Esophagus muscularis mucosa (tissue), 4 donors: ENCODE data around the gene FAS. TPM values are rescaled to one million over a fixed set of nuclear protein-coding genes. Genes with fewer than 3 reads are reported as not detected.

Experiments
- DNase-seq: peaks from one replicate; pipeline ENCODE4 v3.0.0-alpha.2; 2017; ENCODE audit errors: extremely low spot score
- H3K27ac ChIP-seq, 4 donors: fragments of 200-600 bp; sonication (generic); replicated peaks in 1 of 4; 1 replicate in 3 of 4; 2 replicates in 1 of 4; pipeline ENCODE4 v1.5.1; 2016 to 2019; ENCODE audit warnings: mild to moderate bottlenecking in 1 of 4
- H3K27me3 ChIP-seq, 4 donors: fragments of 200-600 bp; sonication (generic); one replicate each; pipeline versions ENCODE4 v1.5.1 to v1.6.0; 2016 to 2019
- H3K36me3 ChIP-seq, 4 donors: fragments of 200-600 bp; sonication (generic); one replicate each; pipeline ENCODE4 v1.5.1; 2016 to 2019
- H3K4me1 ChIP-seq, 4 donors: fragments of 200-600 bp; sonication (generic); one replicate each; pipeline ENCODE4 v1.5.1; 2016 to 2019
- H3K4me3 ChIP-seq, 4 donors: fragments of 200-600 bp; sonication (generic); 1 replicate in 2 of 4; 2 replicates in 2 of 4; pipeline ENCODE4 v1.5.1; 2016 to 2019; ENCODE audit warnings: mild to moderate bottlenecking in 4 of 4, moderate library complexity in 1 of 4
- H3K9me3 ChIP-seq, 4 donors: fragments of 200-600 bp; sonication (generic); 1 replicate in 3 of 4; 2 replicates in 1 of 4; pipeline ENCODE4 v1.5.1; 2016 to 2019
- CTCF ChIP-seq, 3 experiments: fragments of 200-600 bp in 2 of 3; fragments of 450-650 bp in 1 of 3; sonication (generic) in 2 of 3; IDR thresholded peaks; one replicate each; pipeline ENCODE4 v1.5.1; 2017 to 2019; ENCODE audit warnings: antibody characterized with exemption in 3 of 3, mild to moderate bottlenecking in 2 of 3, moderate library complexity in 1 of 3
- EP300 ChIP-seq: sonication (generic); formaldehyde crosslinking; IDR thresholded peaks from one replicate; pipeline ENCODE4 v1.6.1; 2017; ENCODE audit warnings: antibody characterized with exemption
- POLR2A ChIP-seq: fragments of 450-650 bp; IDR thresholded peaks from one replicate; pipeline ENCODE4 v1.6.1; 2017; ENCODE audit warnings: antibody characterized with exemption, moderate library complexity, mild to moderate bottlenecking, low read depth
- POLR2AphosphoS5 ChIP-seq, 2 donors: sonication (generic); formaldehyde crosslinking; IDR thresholded peaks; one replicate each; pipeline ENCODE4 v1.6.1; 2017; ENCODE audit warnings: antibody characterized with exemption in 2 of 2
- WGBS: methylation state at CpG from one replicate; pipeline ENCODE4 v1.1.5; 2018; 5-methylcytosine and 5-hydroxymethylcytosine counted together
- intact Hi-C: fragments of 100-400 bp; cut with DNase I; formaldehyde crosslinking; loops from one replicate; pipeline ENCODE4 v1.15.1; 2023
- total RNA-seq, 4 donors: library from RNA; depleted of rRNA; stranded (reverse); fragments of >200 nt; gene quantifications; one replicate each; pipeline versions ENCODE4 v1.1.0 to v1.2.1, GENCODE V29; 2016

The FAS gene
- total RNA-seq, 4 donors from 2014 or later, result 16.6 to 27.5 (median 18.7) TPM

DNA sequence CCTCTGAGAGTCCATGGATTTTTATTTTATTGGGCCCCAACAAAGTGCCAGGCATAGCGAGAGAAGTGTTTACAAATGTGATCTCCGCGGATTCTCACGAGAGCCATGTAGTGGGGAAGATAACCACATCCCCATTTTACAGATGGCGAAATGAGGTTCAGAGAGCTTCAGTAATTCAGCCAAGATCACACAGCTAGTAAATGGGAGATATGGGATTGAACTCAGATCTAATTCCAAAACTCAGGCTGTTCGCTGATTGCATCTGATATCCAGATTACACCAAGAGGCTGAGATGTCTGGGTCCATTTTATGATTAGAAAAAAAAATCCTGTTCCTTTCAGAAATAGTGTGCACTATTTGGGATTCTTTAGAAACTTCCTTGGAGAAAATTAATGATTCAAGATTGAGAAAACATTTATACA is 1.3 kb downstream of the FAS start:
- Histone ChIP-seq H3K4me3 (peak overlapping the region; percentile 87 to 99 (median 90)), H3K36me3 (no peaks in the 10 kb centered on the region), H3K27ac (peak overlapping the region; percentile 93 to 98 (median 97)), H3K9me3 (no peaks in the 10 kb centered on the region), H3K4me1 (peaks cover 8 to 71% (median 63%) of the 10 kb centered on the region in 4 donors), H3K27me3 (no peaks in the 10 kb centered on the region)
- TF ChIP-seq POLR2A (no peak), EP300 (no peak), CTCF (IDR thresholded peaks at IDR 0.05) (no peak), POLR2AphosphoS5 (IDR thresholded peaks at IDR 0.05) (no peak)
- 14% methylated on average over 6 of the region's 6 CpGs for WGBS
- no peak for DNase-seq
- intact Hi-C loops, result loop anchor here (2.0 kb wide), 2 partner anchors 111 to 157 kb away; partner anchors contain the start of gene STAMBPL1

GRCh38 chr10:88992921-88993524 is 2.4 kb downstream of the FAS start:
- no peaks in the 10 kb centered on the region for H3K9me3 ChIP-seq
- DNase-seq, result no peak
- H3K4me1 ChIP-seq, result peaks cover 5 to 62% (median 57%) of the 10 kb centered on the region in 4 donors
- peak overlapping the region; percentile 87 to 99 (median 90) for H3K4me3 ChIP-seq
- WGBS, result 65% methylated on average over 3 of the region's 3 CpGs
- no peaks in the 10 kb centered on the region for H3K27me3 ChIP-seq
- no peaks in the 10 kb centered on the region for H3K36me3 ChIP-seq
- intact Hi-C loops, result loop anchor here (2.0 kb wide), 1 partner anchor 158 kb away; no protein-coding TSS in a partner anchor
- TF ChIP-seq CTCF (IDR thresholded peaks at IDR 0.05) (no peak), POLR2AphosphoS5 (IDR thresholded peaks at IDR 0.05) (no peak), EP300 (no peak), POLR2A (no peak)
- peak overlapping the region in 3 of 4 donors; percentile 35 to 98 (median 97) for H3K27ac ChIP-seq

DNA sequence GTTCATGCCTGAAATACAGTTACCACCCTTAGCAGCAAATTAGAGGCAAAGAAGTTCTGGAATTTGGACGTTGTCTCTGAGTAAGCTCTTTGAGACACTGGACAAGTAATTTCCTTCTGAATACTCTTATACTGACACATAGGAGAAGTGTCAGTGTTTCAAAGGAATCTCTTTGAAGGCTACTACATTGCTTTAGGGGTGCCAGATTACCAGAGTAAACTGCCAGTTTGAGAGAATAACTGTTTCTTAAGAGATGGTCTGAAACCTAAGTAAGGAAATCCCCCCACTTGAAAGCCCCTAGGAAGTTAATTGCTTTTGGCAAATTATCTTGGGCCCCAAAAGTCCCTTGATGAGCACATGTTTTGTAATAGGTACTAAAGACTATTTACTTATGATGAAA is 3.4 kb downstream of the FAS start:
- no peak for DNase-seq
- Histone ChIP-seq H3K9me3 (no peaks in the 10 kb centered on the region), H3K4me3 (peak overlapping the region in 3 of 4 donors; percentile 89 to 99 (median 90)), H3K4me1 (peaks cover 5 to 53% (median 52%) of the 10 kb centered on the region in 4 donors), H3K36me3 (no peaks in the 10 kb centered on the region), H3K27ac (peak overlapping the region in 2 of 4 donors; percentile 31 to 98), H3K27me3 (no peaks in the 10 kb centered on the region)
- intact Hi-C loops, result no loop called here
- 21% methylated on average over 1 of the region's 1 CpG for WGBS
- TF ChIP-seq POLR2AphosphoS5 (IDR thresholded peaks at IDR 0.05) (peak in 1 of 2 donors; percentile 6), EP300 (no peak)

- H3K27ac ChIP-seq, result peak overlapping the region in 1 of 4 donors; percentile 42
- H3K4me1 ChIP-seq, result peaks cover 5 to 40% (median 39%) of the 10 kb centered on the region in 4 donors
- TF ChIP-seq POLR2A, result no peak
- no peak for TF ChIP-seq CTCF (IDR thresholded peaks at IDR 0.05)
- no peak for TF ChIP-seq POLR2AphosphoS5 (IDR thresholded peaks at IDR 0.05)
- no peak for TF ChIP-seq EP300
- 87% methylated on average over 7 of the region's 7 CpGs for WGBS
- DNase-seq, result no peak
- intact Hi-C loops, result no loop called here
- no peaks in the 10 kb centered on the region for H3K9me3 ChIP-seq
- H3K36me3 ChIP-seq, result no peaks in the 10 kb centered on the region
- peak overlapping the region in 1 of 4 donors; percentile 18 for H3K4me3 ChIP-seq
- no peaks in the 10 kb centered on the region for H3K27me3 ChIP-seq
Measured at GRCh38 chr10:88995156-88995876, 4.7 kb downstream of the FAS start.

DNA sequence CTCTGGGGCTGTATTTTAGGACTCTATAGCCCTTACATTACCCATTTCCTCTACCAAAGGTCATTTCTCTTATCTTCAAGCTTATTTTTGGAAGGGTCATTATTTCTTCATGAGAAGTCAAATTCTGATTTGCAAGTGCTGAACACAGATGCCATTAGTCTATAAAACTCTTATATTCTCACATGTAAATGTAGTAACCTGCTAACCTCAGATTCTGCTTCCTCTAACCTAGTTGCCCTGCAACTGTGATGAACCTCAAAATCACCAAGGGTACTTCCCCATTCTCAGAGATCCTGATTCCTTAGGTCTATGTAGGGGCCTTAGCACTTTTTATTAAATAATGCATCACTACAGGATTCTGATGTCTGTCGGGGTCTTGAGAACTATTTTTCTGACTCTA is 6.3 kb downstream of the FAS start:
- H3K4me1 ChIP-seq, result peaks cover 5 to 49% (median 47%) of the 10 kb centered on the region in 4 donors
- TF ChIP-seq EP300 (no peak), POLR2AphosphoS5 (IDR thresholded peaks at IDR 0.05) (no peak), CTCF (IDR thresholded peaks at IDR 0.05) (no peak), POLR2A (no peak)

More for the DNA sequence above, 6.3 kb downstream of the FAS start:
- Histone ChIP-seq H3K27ac (no peak overlapping the region), H3K27me3 (no peaks in the 10 kb centered on the region), H3K9me3 (no peaks in the 10 kb centered on the region), H3K4me3 (no peak overlapping the region), H3K36me3 (no peaks in the 10 kb centered on the region)
- WGBS, result 81% methylated on average over 1 of the region's 1 CpG
- no peak for DNase-seq
- intact Hi-C loops, result no loop called here
